Measurements from ENCODE around the gene VLDLR. TPM values are rescaled to one million over a fixed set of nuclear protein-coding genes. Genes with fewer than 3 reads are reported as not detected.

VLDLR gene
- total and polyA plus RNA-seq, 2 of the 8 experiments (the other 6 are each of a cell fraction or from before 2014, with no cell fraction given), result 24.2 to 49.1 TPM

DNA sequence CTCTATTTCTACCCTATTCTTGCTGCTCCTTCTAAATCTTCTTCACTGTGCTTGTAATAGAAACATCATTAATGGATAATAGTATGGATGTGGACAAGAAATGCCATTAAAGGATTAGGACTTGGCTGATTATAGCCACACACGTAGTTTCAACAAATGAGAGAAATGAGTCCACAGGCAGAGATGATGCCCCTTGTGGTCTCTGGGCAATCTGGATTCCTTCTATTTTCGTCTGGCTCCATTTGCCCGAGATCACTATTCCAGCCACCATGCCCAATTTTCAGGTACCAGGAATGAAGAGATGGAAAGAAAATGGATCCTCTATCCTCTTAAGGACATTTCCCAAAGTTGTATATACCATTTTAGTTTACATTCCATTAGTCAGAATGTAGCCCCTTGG, 13.2 kb downstream of the VLDLR start:
- H3K14ac ChIP-seq (ENCODE audit: insufficient read length), result no peak overlapping the region
- peaks cover 0 to 58% of the 10 kb centered on the region in 2 experiments; a peak in 3 of 4 replicates for H3K79me2 ChIP-seq (ENCODE audit: control insufficient read depth in 1 of 2, insufficient read depth in 2 of 2, low read length in 2 of 2)
- H3K27ac ChIP-seq (ENCODE audit: low read depth, low read length), result no peak overlapping the region
- H3K27me3 ChIP-seq (replicated peaks in 1 of 4; ENCODE audit: control insufficient read depth in 3 of 4, extremely low read depth in 1 of 4, insufficient read depth in 3 of 4, low read length in 3 of 4), result no peaks in the 10 kb centered on the region
- no peak overlapping the region for H2BK5ac ChIP-seq (ENCODE audit: low read depth, low read length)
- no peak overlapping the region for H3K18ac ChIP-seq (ENCODE audit: extremely low read depth, low read length)
- no peak overlapping the region for H3K9ac ChIP-seq (replicated peaks in 1 of 4; ENCODE audit: extremely low read depth in 1 of 4, low read depth in 3 of 4, low read length in 3 of 4)
- H2BK120ac ChIP-seq (replicated peaks; ENCODE audit: low read depth, low read length), result no peak overlapping the region
- WGBS, 2 experiments (ENCODE audit: extremely low coverage in 1 of 2, insufficient coverage in 1 of 2, insufficient read length in 1 of 2, insufficient replicate concordance in 2 of 2, low coverage in 1 of 2, low lambda C conversion rate in 2 of 2, missing lambda C conversion rate in 1 of 2), result 75% methylated on average over 3 of the region's 3 CpGs; no CpG with 5 or more reads in 1 of the 2 experiments
- H3K79me1 ChIP-seq (ENCODE audit: low read depth, low read length), result peaks cover 6% of the 10 kb centered on the region; the same call in 1 of the 2 replicates
- H4K8ac ChIP-seq (ENCODE audit: extremely low read depth, insufficient read depth, low read length), result no peak overlapping the region
- no peak overlapping the region for H3K4me2 ChIP-seq (ENCODE audit: insufficient read depth in 1 of 2, low read depth in 2 of 2, low read length in 2 of 2)
- no peaks in the 10 kb centered on the region; the same call in 1 of the 2 replicates for H3K23me2 ChIP-seq (ENCODE audit: low read depth, low read length)
- H2BK12ac ChIP-seq (ENCODE audit: low read depth, low read length), result no peak overlapping the region
- H3K23ac ChIP-seq (ENCODE audit: insufficient read length), result no peak overlapping the region
- no peak overlapping the region for H4K5ac ChIP-seq (ENCODE audit: insufficient read length, low read depth, low read length)
- CTCF ChIA-PET (ENCODE audit: partially characterized antibody), result interaction anchor here (0.7 to 2.4 kb wide), 7 partner anchors 12 to 408 kb away, joined by 3 to 6 read pairs (median 4); no protein-coding TSS in a partner anchor
- H2AK5ac ChIP-seq (ENCODE audit: low read depth, low read length), result no peak overlapping the region
- peaks cover 0 to 8% (median 1%) of the 10 kb centered on the region in 4 experiments; a peak in 3 of 7 replicates for H3K4me1 ChIP-seq (replicated peaks in 1 of 4; ENCODE audit: control insufficient read depth in 3 of 4, insufficient read depth in 4 of 4, low read length in 3 of 4)
- H3K36me3 ChIP-seq (ENCODE audit: control insufficient read depth in 2 of 4, insufficient read depth in 4 of 4, low read length in 3 of 4), result peaks cover 6 to 30% (median 16%) of the 10 kb centered on the region in 4 experiments; a peak in 5 of 8 replicates
- TF ChIP-seq RAD21 (IDR thresholded peaks at IDR 0.05 in 1 of 2, conservative IDR thresholded peaks at IDR 0.05 in 1 of 2; ENCODE audit: low read depth in 2 of 2, low read length in 2 of 2) (peak in 1 of 2 experiments; percentile 38; a peak in 1 of 4 replicates), ASH2L (IDR thresholded peaks at IDR 0.05; ENCODE audit: low read length) (no peak), CHD2 (IDR thresholded peaks at IDR 0.05; ENCODE audit: low read length) (no peak), CEBPB (IDR thresholded peaks at IDR 0.05; ENCODE audit: low read depth, low read length) (no peak), TCF12 (IDR thresholded peaks at IDR 0.05; ENCODE audit: low read depth, low read length) (no peak), BRCA1 (IDR thresholded peaks at IDR 0.05; ENCODE audit: low read depth, low read length) (no peak), JUND (IDR thresholded peaks at IDR 0.05; ENCODE audit: low read length) (no peak), KDM5A (IDR thresholded peaks at IDR 0.05; ENCODE audit: low read length) (no peak)
- TF ChIP-seq, protein P1, sequence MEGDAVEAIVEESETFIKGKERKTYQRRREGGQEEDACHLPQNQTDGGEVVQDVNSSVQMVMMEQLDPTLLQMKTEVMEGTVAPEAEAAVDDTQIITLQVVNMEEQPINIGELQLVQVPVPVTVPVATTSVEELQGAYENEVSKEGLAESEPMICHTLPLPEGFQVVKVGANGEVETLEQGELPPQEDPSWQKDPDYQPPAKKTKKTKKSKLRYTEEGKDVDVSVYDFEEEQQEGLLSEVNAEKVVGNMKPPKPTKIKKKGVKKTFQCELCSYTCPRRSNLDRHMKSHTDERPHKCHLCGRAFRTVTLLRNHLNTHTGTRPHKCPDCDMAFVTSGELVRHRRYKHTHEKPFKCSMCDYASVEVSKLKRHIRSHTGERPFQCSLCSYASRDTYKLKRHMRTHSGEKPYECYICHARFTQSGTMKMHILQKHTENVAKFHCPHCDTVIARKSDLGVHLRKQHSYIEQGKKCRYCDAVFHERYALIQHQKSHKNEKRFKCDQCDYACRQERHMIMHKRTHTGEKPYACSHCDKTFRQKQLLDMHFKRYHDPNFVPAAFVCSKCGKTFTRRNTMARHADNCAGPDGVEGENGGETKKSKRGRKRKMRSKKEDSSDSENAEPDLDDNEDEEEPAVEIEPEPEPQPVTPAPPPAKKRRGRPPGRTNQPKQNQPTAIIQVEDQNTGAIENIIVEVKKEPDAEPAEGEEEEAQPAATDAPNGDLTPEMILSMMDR (IDR thresholded peaks at IDR 0.05; ENCODE audit: control extremely low read depth in 1 of 3, insufficient read depth in 1 of 3, low read depth in 1 of 3, low read length in 3 of 3), result peak in 1 of 3 experiments; percentile 37; a peak in 1 of 4 replicates
- no peak overlapping the region for H2BK15ac ChIP-seq (ENCODE audit: low read length)
- H2AFZ ChIP-seq (ENCODE audit: low read length), result no peak overlapping the region
- H3K4me3 ChIP-seq (ENCODE audit: extremely low read depth in 1 of 4, insufficient read depth in 2 of 4, low read depth in 3 of 4, low read length in 4 of 4), result no peak overlapping the region
- no peak overlapping the region for H2BK20ac ChIP-seq (ENCODE audit: low read length)
- no peaks in the 10 kb centered on the region for H3K9me3 ChIP-seq (ENCODE audit: insufficient read depth in 2 of 2, low read depth in 1 of 2, low read length in 1 of 2)
- H4K20me1 ChIP-seq (replicated peaks in 1 of 2; ENCODE audit: control insufficient read depth in 1 of 2, insufficient read depth in 2 of 2, low read length in 2 of 2), result peaks cover 3% of the 10 kb centered on the region in 2 experiments
- H3K4ac ChIP-seq (replicated peaks; ENCODE audit: insufficient read length, low read depth, low read length), result no peak overlapping the region
- no peak overlapping the region for H3K56ac ChIP-seq (replicated peaks; ENCODE audit: insufficient read length, low read depth, low read length)
- FAIRE-seq (no peak), DNase-seq (ENCODE audit: low read depth in 1 of 2, low spot score in 2 of 2) (no peak)
- POLR2A ChIA-PET (ENCODE audit: partially characterized antibody), result interaction anchor here (1.0 to 1.9 kb wide), 3 partner anchors 10 to 12 kb away, joined by 3 to 5 read pairs (median 4); no protein-coding TSS in a partner anchor
- no peak overlapping the region for H4K91ac ChIP-seq (replicated peaks; ENCODE audit: insufficient read length, low read length)
